Upper lobe of left lung (tissue), 6 donors: ENCODE measurements around the gene DPYSL3. TPM values are rescaled to one million over a fixed set of nuclear protein-coding genes. Genes with fewer than 3 reads are reported as not detected.

Experiments used
- ATAC-seq, 2 donors: fragments of 200-7000 bp; cut with Tn5 transposase; one replicate each; pipeline ENCODE4 v1.9.1; 2022; ENCODE audit warnings: mild to moderate bottlenecking in 2 of 2, moderate library complexity in 2 of 2; ENCODE audit not compliant: low FRiP score in 2 of 2
- DNase-seq, 2 donors: peaks; one replicate each; pipeline ENCODE4 v3.0.0-alpha.2; 2019 to 2020
- H3K27ac ChIP-seq, 4 donors: fragments of 200-600 bp; sonication (generic); one replicate each; pipeline ENCODE4 v1.5.1; 2016 to 2019
- H3K27me3 ChIP-seq, 4 donors: fragments of 200-600 bp; sonication (generic); one replicate each; pipeline ENCODE4 v1.5.1; 2017 to 2019
- H3K36me3 ChIP-seq, 4 donors: fragments of 200-600 bp; sonication (generic); one replicate each; pipeline ENCODE4 v1.5.1; 2016 to 2019
- H3K4me1 ChIP-seq, 4 donors: fragments of 200-600 bp; sonication (generic); one replicate each; pipeline ENCODE4 v1.5.1; 2018 to 2019
- H3K4me3 ChIP-seq, 4 donors: fragments of 200-600 bp; sonication (generic); one replicate each; pipeline ENCODE4 v1.5.1; 2017 to 2019; ENCODE audit warnings: mild to moderate bottlenecking in 2 of 4, moderate library complexity in 1 of 4
- H3K9me3 ChIP-seq, 4 donors: fragments of 200-600 bp; sonication (generic); one replicate each; pipeline ENCODE4 v1.5.1; 2018 to 2019
- CTCF ChIP-seq, 6 experiments: fragments of 450-650 bp in 4 of 6; fragments of 200-600 bp in 2 of 6; sonication (generic) in 2 of 6; IDR thresholded peaks; one replicate each; pipeline ENCODE4 v1.5.1; 2016 to 2019; ENCODE audit warnings: antibody characterized with exemption in 6 of 6
- EP300 ChIP-seq, 4 donors: sonication (generic); formaldehyde crosslinking; IDR thresholded peaks; one replicate each; pipeline ENCODE4 v1.5.1; 2017; ENCODE audit warnings: antibody characterized with exemption in 4 of 4, control low read depth in 2 of 4
- POLR2A ChIP-seq, 4 donors: fragments of 450-650 bp; IDR thresholded peaks; one replicate each; pipeline ENCODE4 v1.5.1; 2016 to 2017; ENCODE audit warnings: antibody characterized with exemption in 4 of 4, mild to moderate bottlenecking in 2 of 4
- POLR2AphosphoS5 ChIP-seq, 2 donors: sonication (generic); formaldehyde crosslinking; IDR thresholded peaks; one replicate each; pipeline ENCODE4 v1.5.1; 2017; ENCODE audit warnings: antibody characterized with exemption in 2 of 2
- WGBS, 2 donors: methylation state at CpG; one replicate each; pipeline ENCODE4 v1.1.5; 2017 to 2018; 5-methylcytosine and 5-hydroxymethylcytosine counted together
- total RNA-seq, 6 donors: library from RNA; depleted of rRNA in 4 of 6; stranded (reverse); fragments of >200 nt in 4 of 6; gene quantifications; one replicate each; pipeline versions ENCODE4 v1.1.0 to v1.2.1, GENCODE V29; 2016 to 2021
- donor health status: DM: no; HTN: no; CAD: no; lungs with moderate emphysema.
- donor health status: DM: no; HTN: yes; CAD: no; lungs with severe emphysema.

The DPYSL3 gene
- total RNA-seq, 6 donors from 2014 or later = 24.4 to 85.1 (median 40.6) TPM

DNA sequence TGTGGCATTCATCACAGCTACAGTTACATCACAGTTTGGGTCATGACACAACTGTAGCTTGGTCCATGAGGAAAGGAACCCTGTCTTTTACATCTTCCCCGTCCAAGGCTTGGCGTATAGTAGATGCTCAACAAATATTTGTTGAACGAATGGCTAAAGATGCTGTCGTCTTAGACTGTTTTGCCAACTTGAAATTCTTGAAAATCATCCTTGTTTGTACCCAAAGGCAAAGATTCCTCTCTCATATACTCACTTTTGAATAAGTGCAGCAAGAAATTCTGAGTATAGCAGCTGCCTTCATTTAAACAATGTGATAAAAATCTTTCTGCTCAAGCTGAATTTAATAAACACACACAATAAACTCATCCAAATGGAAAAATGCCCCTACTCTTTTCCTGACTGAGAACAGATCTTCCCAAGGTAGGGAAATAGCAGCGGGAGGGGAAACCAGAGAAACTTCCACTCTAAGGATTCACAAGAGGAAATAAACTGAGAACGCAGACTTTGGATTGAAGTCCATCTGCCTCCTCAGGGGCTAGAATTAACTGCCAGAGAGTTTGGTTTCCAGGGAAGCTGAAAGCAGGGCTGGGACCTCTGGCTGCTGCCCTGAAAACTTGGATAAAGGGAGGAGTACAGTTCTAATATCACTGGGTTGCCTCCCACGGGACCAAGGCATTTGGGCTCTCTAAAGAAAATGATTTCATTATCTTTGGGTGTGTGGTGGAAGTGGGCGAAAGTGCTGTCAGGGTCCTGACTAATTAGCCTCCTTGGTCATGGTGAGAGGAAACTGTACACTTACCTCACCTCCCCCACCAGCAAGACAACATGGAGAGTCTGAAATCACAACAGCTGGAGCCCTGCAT is 99.1 kb downstream of the DPYSL3 start:
- ATAC-seq = peak in 1 of 2 donors; percentile 66
- peaks cover 0 to 3% (median 0%) of the 10 kb centered on the region in 4 donors for H3K4me1 ChIP-seq
- DNase-seq = no peak
- TF ChIP-seq EP300 (IDR thresholded peaks at IDR 0.05) (no peak), POLR2AphosphoS5 (IDR thresholded peaks at IDR 0.05) (no peak), POLR2A (IDR thresholded peaks at IDR 0.05) (no peak), CTCF (IDR thresholded peaks at IDR 0.05) (no peak)
- H3K9me3 ChIP-seq = no peaks in the 10 kb centered on the region
- H3K27ac ChIP-seq = peak overlapping the region in 1 of 4 donors; percentile 39
- WGBS, 2 donors = 77 to 81% methylated on average over 8 of the region's 8 CpGs
- H3K36me3 ChIP-seq = peaks cover 0 to 16% (median 0%) of the 10 kb centered on the region in 4 donors
- H3K4me3 ChIP-seq = no peak overlapping the region
- no peaks in the 10 kb centered on the region for H3K27me3 ChIP-seq

- ATAC-seq (no peak), DNase-seq (no peak)
- Histone ChIP-seq H3K9me3 (no peaks in the 10 kb centered on the region), H3K36me3 (peaks cover 0 to 10% (median under 1%) of the 10 kb centered on the region in 4 donors), H3K4me3 (no peak overlapping the region), H3K27me3 (no peaks in the 10 kb centered on the region), H3K27ac (no peak overlapping the region), H3K4me1 (peaks cover 7 to 11% (median 10%) of the 10 kb centered on the region in 4 donors)
- TF ChIP-seq CTCF (IDR thresholded peaks at IDR 0.05) (no peak), POLR2AphosphoS5 (IDR thresholded peaks at IDR 0.05) (no peak), POLR2A (IDR thresholded peaks at IDR 0.05) (no peak), EP300 (IDR thresholded peaks at IDR 0.05) (no peak)
- 91 to 100% methylated on average over 2 of the region's 2 CpGs for WGBS, 2 donors
These were observed 100.9 kb downstream of the DPYSL3 start for GRCh38 chr5:147408980-147409379.

DNA sequence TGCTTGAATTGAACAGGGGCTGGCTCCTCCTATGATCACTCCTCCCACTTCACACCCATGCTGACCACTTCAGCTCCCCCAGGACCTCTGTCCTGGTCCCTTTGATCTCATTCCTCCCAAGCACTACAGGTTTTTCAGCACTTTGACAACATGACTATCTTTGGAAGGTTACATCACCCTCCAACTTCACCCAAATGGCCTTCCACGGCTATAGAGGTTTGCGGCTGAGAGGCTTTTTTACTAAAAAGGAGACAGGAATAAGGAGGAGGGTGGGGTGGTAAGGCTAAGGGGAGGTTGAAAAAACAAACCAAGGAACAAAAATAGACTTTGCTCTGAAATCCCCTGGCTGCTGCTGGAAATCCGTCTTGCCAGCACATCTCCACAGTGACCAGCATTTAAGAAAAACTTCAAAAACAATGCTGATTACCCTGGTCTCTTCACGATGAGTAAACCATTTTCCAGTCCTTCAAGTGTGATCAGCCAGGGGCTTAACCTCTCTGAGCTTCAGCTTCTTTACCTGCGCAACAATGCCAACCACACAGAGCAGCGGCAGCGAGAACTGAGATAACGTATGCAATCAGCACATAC is 102.7 kb downstream of the DPYSL3 start:
- no peaks in the 10 kb centered on the region for H3K9me3 ChIP-seq
- H3K36me3 ChIP-seq = peaks cover 0 to 10% (median under 1%) of the 10 kb centered on the region in 4 donors
- no peaks in the 10 kb centered on the region for H3K27me3 ChIP-seq
- DNase-seq (no peak), ATAC-seq (peak in 1 of 2 donors; percentile 9)
- H3K27ac ChIP-seq = peak overlapping the region; percentile 9 to 77 (median 42)
- H3K4me3 ChIP-seq = no peak overlapping the region
- H3K4me1 ChIP-seq = peaks cover 10 to 15% (median 12%) of the 10 kb centered on the region in 4 donors
- 66 to 71% methylated on average over 8 of the region's 8 CpGs for WGBS, 2 donors
- TF ChIP-seq EP300 (IDR thresholded peaks at IDR 0.05) (no peak), CTCF (IDR thresholded peaks at IDR 0.05) (no peak), POLR2A (IDR thresholded peaks at IDR 0.05) (no peak), POLR2AphosphoS5 (IDR thresholded peaks at IDR 0.05) (no peak)

DNA sequence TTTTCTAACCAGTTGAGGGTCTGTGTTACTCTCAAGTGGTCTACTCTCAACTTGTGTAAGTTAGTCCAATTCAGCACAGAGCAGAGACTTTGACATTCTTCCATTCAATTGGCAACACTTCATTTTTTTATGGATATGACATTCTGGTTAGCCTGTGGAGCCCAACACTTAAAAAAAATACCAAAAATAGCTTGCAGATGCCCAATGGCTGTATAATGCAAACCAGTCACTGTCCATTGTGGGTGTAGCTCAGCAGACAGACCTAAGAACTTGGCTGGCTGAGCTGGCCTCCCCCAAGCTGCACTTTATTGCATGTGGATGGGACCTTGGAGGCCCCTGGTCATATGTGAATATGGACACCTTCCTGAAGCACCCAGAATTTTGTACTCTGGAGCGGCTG is 103.2 kb downstream of the DPYSL3 start:
- Histone ChIP-seq H3K36me3 (peaks cover 0 to 10% (median under 1%) of the 10 kb centered on the region in 4 donors), H3K9me3 (no peaks in the 10 kb centered on the region), H3K4me1 (peaks cover 7 to 15% (median 12%) of the 10 kb centered on the region in 4 donors), H3K27me3 (no peaks in the 10 kb centered on the region), H3K4me3 (no peak overlapping the region), H3K27ac (peak overlapping the region; percentile 9 to 77 (median 42))
- 75 to 100% methylated on average over 1 of the region's 1 CpG for WGBS, 2 donors
- TF ChIP-seq EP300 (IDR thresholded peaks at IDR 0.05) = no peak
- TF ChIP-seq POLR2AphosphoS5 (IDR thresholded peaks at IDR 0.05) = no peak
- TF ChIP-seq POLR2A (IDR thresholded peaks at IDR 0.05) = no peak
- no peak for TF ChIP-seq CTCF (IDR thresholded peaks at IDR 0.05)
- DNase-seq (no peak), ATAC-seq (no peak)
